Transverse colon (tissue), 4 donors: ENCODE results near the gene CALML3. TPM values are rescaled to one million over a fixed set of nuclear protein-coding genes. Genes with fewer than 3 reads are reported as not detected.
A peak's percentile ranks its signal among the peaks of the same experiment; 100 is the strongest.
"Not testable (repeated sequence)": the region's sequence is repeated elsewhere in the genome, so short reads cannot be mapped to it uniquely, and the experiment has no call there.

Experiments
- DNase-seq: peaks from one replicate; pipeline ENCODE4 v3.0.0-alpha.2; 2019
- H3K27ac ChIP-seq, 4 donors: fragments of 200-600 bp; sonication (generic); 2 replicates each; pipeline ENCODE4 v1.5.1; 2016 to 2018; ENCODE audit warnings: inconsistent platforms in 4 of 4
- H3K27me3 ChIP-seq: fragments of 200-600 bp; sonication (generic); 2 replicates; pipeline ENCODE4 v1.5.1; 2017; ENCODE audit warnings: inconsistent platforms
- H3K36me3 ChIP-seq, 4 donors: fragments of 200-600 bp; sonication (generic); 2 replicates each; pipeline ENCODE4 v1.5.1; 2017 to 2019; ENCODE audit warnings: inconsistent platforms in 4 of 4
- H3K4me1 ChIP-seq, 4 donors: fragments of 200-600 bp; sonication (generic); 2 replicates each; pipeline ENCODE4 v1.5.1; 2017 to 2020; ENCODE audit warnings: inconsistent platforms in 4 of 4
- H3K4me3 ChIP-seq, 4 donors: fragments of 200-600 bp; sonication (generic); 1 replicate in 1 of 4; 2 replicates in 3 of 4; pipeline versions ENCODE4 v1.5.1 to v1.6.1; 2017 to 2019; ENCODE audit warnings: inconsistent platforms in 4 of 4
- H3K9me3 ChIP-seq, 2 donors: fragments of 200-600 bp; sonication (generic); 2 replicates each; pipeline ENCODE4 v1.5.1; 2017 to 2019; ENCODE audit warnings: inconsistent platforms in 2 of 2
- EP300 ChIP-seq: sonication (generic); formaldehyde crosslinking; IDR thresholded peaks from one replicate; pipeline ENCODE4 v1.6.1; 2017; ENCODE audit warnings: antibody characterized with exemption, low read depth
- POLR2A ChIP-seq: fragments of 450-650 bp; IDR thresholded peaks from one replicate; pipeline ENCODE4 v1.6.1; 2016; ENCODE audit warnings: antibody characterized with exemption, mild to moderate bottlenecking, moderate library complexity
- POLR2AphosphoS5 ChIP-seq, 3 donors: sonication (generic); formaldehyde crosslinking; IDR thresholded peaks; one replicate each; pipeline ENCODE4 v1.6.1; 2016; ENCODE audit warnings: antibody characterized with exemption in 3 of 3
- WGBS, 2 donors: methylation state at CpG; one replicate each; pipeline ENCODE4 v1.1.5; 2018; ENCODE audit warnings: low coverage in 1 of 2; 5-methylcytosine and 5-hydroxymethylcytosine counted together
- in situ Hi-C, 4 donors: fragments of 200-750 bp; cut with MboI; loops; one replicate each; pipeline versions ENCODE4 v1.15.0 to v1.15.1; 2017; ENCODE audit warnings: low sequenced_read_pairs in 3 of 4, low pct_ligation_motif_present in 1 of 4, low pct_unique_long_range_greater_than_20kb in 1 of 4
- intact Hi-C: fragments of 100-400 bp; cut with DNase I; formaldehyde crosslinking; loops from one replicate; pipeline ENCODE4 v1.15.1; 2023; ENCODE audit warnings: low total_unique reads
- total RNA-seq, 4 donors: library from RNA; depleted of rRNA; stranded (reverse); fragments of >200 nt; gene quantifications; one replicate each; pipeline ENCODE4 v1.1.0, GENCODE V29; 2016
- TF ChIP-seq, protein P1 (sequence below), 5 experiments: fragments of 200-600 bp in 3 of 5; fragments of 450-650 bp in 2 of 5; sonication (generic) in 3 of 5; IDR thresholded peaks; 1 replicate in 2 of 5; 2 replicates in 3 of 5; pipeline ENCODE4 v1.5.1; 2016 to 2017; ENCODE audit warnings: antibody characterized with exemption in 5 of 5, inconsistent platforms in 3 of 5, mild to moderate bottlenecking in 2 of 5, moderate library complexity in 1 of 5

Gene CALML3
- not detected for total RNA-seq

DNA sequence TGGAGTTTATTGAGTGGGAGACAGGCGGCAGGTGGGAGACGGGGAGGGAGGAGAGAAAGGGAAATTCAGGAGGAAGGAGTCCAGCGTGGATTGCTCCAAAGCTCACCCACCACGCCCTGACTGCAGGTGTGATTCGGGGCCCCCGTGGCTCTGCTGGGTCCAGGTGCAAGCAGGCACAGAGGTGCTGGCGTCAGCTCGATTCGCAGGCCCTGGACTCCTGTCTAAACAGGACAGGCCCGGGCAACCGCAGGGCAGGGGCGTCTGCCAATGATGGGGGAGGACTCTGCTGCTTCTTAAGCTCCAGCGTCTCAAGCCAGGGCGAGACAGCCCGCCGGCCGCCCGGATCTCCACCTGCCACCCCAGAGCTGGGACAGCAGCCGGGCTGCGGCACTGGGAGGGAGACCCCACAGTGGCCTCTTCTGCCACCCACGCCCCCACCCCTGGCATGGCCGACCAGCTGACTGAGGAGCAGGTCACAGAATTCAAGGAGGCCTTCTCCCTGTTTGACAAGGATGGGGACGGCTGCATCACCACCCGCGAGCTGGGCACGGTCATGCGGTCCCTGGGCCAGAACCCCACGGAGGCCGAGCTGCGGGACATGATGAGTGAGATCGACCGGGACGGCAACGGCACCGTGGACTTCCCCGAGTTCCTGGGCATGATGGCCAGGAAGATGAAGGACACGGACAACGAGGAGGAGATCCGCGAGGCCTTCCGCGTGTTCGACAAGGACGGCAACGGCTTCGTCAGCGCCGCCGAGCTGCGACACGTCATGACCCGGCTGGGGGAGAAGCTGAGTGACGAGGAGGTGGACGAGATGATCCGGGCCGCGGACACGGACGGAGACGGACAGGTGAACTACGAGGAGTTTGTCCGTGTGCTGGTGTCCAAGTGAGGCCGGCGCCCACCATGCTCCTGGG is at the start of gene CALML3:
CALML3 (plus strand) TSS at position 321 of the 920 bp plus-strand sequence; CDS start at position 446, 125 bp downstream.
- no peaks in the 10 kb centered on the region for H3K9me3 ChIP-seq
- intact Hi-C loops (loop anchor here (10.0 kb wide), 1 partner anchor 1510 kb away; no protein-coding TSS in a partner anchor), in situ Hi-C loops (no loop called here)
- no peak within 1 kb of the TSS for H3K27ac ChIP-seq
- no peaks in the 10 kb centered on the region for H3K36me3 ChIP-seq
- WGBS, 2 donors: 68 to 83% methylated on average over 5 to 61 of the region's 64 CpGs
- TF ChIP-seq, protein P1, sequence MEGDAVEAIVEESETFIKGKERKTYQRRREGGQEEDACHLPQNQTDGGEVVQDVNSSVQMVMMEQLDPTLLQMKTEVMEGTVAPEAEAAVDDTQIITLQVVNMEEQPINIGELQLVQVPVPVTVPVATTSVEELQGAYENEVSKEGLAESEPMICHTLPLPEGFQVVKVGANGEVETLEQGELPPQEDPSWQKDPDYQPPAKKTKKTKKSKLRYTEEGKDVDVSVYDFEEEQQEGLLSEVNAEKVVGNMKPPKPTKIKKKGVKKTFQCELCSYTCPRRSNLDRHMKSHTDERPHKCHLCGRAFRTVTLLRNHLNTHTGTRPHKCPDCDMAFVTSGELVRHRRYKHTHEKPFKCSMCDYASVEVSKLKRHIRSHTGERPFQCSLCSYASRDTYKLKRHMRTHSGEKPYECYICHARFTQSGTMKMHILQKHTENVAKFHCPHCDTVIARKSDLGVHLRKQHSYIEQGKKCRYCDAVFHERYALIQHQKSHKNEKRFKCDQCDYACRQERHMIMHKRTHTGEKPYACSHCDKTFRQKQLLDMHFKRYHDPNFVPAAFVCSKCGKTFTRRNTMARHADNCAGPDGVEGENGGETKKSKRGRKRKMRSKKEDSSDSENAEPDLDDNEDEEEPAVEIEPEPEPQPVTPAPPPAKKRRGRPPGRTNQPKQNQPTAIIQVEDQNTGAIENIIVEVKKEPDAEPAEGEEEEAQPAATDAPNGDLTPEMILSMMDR (IDR thresholded peaks at IDR 0.05): no peak
- TF ChIP-seq EP300 (no peak), POLR2A (no peak), POLR2AphosphoS5 (IDR thresholded peaks at IDR 0.05) (no peak)
- H3K4me3 ChIP-seq: no peak within 1 kb of the TSS
- H3K27me3 ChIP-seq: no peaks in the 10 kb centered on the region
- H3K4me1 ChIP-seq: peaks cover 0 to 4% (median 0%) of the 10 kb centered on the region in 4 donors
- DNase-seq: peak; percentile 24

DNA sequence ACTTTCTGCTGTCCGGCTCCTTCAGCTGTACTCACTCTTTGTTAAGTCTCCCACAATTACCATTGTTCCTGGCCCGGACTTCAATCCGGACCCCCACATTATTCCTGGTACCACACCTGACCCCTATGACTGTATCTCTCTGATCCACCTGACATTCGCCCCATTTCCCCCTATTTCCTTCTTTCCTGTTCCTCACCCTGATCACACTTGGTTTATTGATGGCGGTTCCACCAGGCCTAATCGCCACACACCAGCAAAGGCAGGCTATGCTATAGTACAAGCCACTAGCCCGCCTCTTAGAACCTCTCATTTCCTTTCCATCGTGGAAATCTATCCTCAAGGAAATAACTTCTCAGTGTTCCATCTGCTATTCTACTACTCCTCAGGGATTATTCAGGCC is 49.7 kb upstream of the CALML3 start:
- in situ Hi-C loops: not testable (repeated sequence)
- 76 to 90% methylated on average over 3 to 7 of the region's 8 CpGs for WGBS, 2 donors

DNA sequence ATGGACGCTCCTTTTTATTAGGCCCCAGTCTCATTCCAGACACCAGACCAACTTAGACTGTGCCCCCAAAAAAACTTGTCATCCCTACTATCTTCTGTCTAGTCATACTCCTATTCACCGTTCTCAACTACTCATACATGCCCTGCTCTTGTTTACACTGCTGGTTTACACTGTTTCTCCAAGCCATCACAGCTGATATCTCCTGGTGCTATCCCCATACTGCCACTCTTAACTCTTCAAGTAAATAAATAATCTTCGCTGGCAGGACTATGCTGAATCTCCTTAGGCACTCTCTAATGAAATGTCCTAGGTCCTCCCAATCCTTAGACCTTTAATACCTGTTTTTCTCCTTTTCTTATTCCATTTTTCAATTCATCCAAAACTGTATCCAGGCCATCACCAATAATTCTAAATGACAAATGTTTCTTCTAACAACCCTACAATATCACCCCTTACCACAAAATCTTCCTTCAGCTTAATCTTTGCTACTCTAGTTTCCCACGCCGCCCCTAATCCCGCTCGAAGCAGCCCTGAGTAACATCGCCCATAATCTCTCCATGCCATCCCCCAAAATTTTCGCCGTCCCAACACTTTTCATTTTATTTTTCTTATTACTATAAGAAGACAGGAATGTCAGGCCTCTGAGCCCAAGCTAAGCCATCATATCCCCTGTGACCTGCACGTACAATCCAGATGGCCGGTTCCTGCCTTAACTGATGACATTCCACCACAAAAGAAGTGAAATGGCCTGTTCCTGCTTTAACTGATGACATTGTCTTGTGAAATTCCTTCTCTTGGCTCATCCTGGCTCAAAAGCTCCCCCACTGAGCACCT is 48.6 kb upstream of the CALML3 start:
- in situ Hi-C loops, H3K27me3 ChIP-seq, H3K4me3 ChIP-seq, H3K9me3 ChIP-seq, H3K27ac ChIP-seq, intact Hi-C loops, DNase-seq, H3K4me1 ChIP-seq, H3K36me3 ChIP-seq: not testable (repeated sequence)
- WGBS, 2 donors: 93 to 95% methylated on average over 12 of the region's 12 CpGs

More for the DNA sequence above, 49.7 kb upstream of the CALML3 start:
- H3K36me3 ChIP-seq, DNase-seq, H3K4me3 ChIP-seq, intact Hi-C loops, H3K4me1 ChIP-seq, H3K27ac ChIP-seq, H3K9me3 ChIP-seq, H3K27me3 ChIP-seq: not testable (repeated sequence)

DNA sequence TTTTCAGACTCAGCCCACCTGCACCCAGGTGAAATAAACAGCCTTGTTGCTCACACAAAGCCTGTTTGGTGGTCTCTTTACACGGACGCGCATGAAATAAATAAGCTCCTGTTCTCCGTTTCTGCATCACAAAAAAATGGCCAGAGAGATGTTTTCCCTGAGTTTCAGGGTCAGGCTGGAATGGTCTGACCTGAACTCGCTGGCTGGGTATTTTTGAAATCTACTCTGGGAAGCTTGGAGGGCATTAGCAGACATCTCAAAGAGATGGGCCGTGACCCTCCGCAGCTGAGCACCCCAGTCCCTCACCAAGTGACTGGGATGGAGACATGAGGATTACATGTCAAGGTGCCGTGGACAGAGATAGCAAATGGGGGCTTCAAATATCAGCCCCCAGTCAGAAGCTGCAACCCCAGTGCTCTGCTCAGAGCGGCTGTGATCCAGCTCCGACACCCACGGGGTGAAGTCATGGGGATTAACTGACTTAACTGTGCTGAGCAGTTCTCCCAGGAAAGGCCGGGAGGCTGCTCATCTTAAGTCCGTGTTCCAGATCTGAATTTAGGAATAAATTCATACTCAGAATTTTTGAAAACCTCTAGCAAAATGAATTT is 47.7 kb upstream of the CALML3 start:
- intact Hi-C loops (no loop called here), in situ Hi-C loops (no loop called here)
- H3K4me3 ChIP-seq: no peak overlapping the region
- no peak for DNase-seq
- no peak overlapping the region for H3K27ac ChIP-seq
- WGBS, 2 donors: 85% methylated on average over 13 of the region's 13 CpGs; no CpG with 5 or more reads in 1 of the 2 donors
- H3K27me3 ChIP-seq: no peaks in the 10 kb centered on the region
- no peaks in the 10 kb centered on the region for H3K4me1 ChIP-seq
- H3K36me3 ChIP-seq: no peaks in the 10 kb centered on the region
- TF ChIP-seq POLR2AphosphoS5 (IDR thresholded peaks at IDR 0.05) (no peak), EP300 (no peak), POLR2A (no peak)
- TF ChIP-seq, protein P1 (IDR thresholded peaks at IDR 0.05): no peak
- H3K9me3 ChIP-seq: no peaks in the 10 kb centered on the region
